GM04504 (cell line): ENCODE measurements around the gene BZW2.
"Not testable (repeated sequence)": the region's sequence is repeated elsewhere in the genome, so short reads cannot be mapped to it uniquely, and the experiment has no call there.

Source experiments
- DNase-seq: peaks from one replicate; pipeline ENCODE4 v3.0.0-alpha.2; 2012; ENCODE audit warnings: low read depth

The BZW2 gene

GRCh38 chr7:16670731-16671344 lies 24.9 kb downstream of the BZW2 start:
- DNase-seq = no peak

- DNase-seq = no peak
Observed at GRCh38 chr7:16671811-16672210, 25.8 kb downstream of the BZW2 start.

GRCh38 chr7:16675277-16675676 lies 29.3 kb downstream of the BZW2 start:
- no peak for DNase-seq

- no peak for DNase-seq
Observed at GRCh38 chr7:16677978-16678494, 32.1 kb downstream of the BZW2 start.

GRCh38 chr7:16678645-16679566 lies 32.9 kb downstream of the BZW2 start:
- DNase-seq = not testable (repeated sequence)

GRCh38 chr7:16684935-16685334 lies 39.0 kb downstream of the BZW2 start:
- DNase-seq = no peak

GRCh38 chr7:16685535-16685934 lies 39.6 kb downstream of the BZW2 start:
- no peak for DNase-seq

GRCh38 chr7:16688249-16688648 lies 42.3 kb downstream of the BZW2 start:
- DNase-seq = no peak

- DNase-seq = no peak
Observed at GRCh38 chr7:16691241-16691640, 45.3 kb downstream of the BZW2 start.

GRCh38 chr7:16693601-16694318 lies 47.8 kb downstream of the BZW2 start:
- DNase-seq = no peak

- no peak for DNase-seq
Observed at GRCh38 chr7:16694806-16695205, 48.8 kb downstream of the BZW2 start.

GRCh38 chr7:16695621-16696237 lies 49.7 kb downstream of the BZW2 start:
- peak; percentile 42 for DNase-seq

GRCh38 chr7:16697507-16698199 lies 51.7 kb downstream of the BZW2 start:
- DNase-seq = no peak

- no peak for DNase-seq
Observed at GRCh38 chr7:16698200-16698905, 52.4 kb downstream of the BZW2 start.

GRCh38 chr7:16702441-16702840 lies 56.5 kb downstream of the BZW2 start:
- no peak for DNase-seq

GRCh38 chr7:16708511-16708910 lies 62.5 kb downstream of the BZW2 start:
- DNase-seq = peak; percentile 44

GRCh38 chr7:16708980-16709379 lies 63.0 kb downstream of the BZW2 start:
- peak; percentile 99 for DNase-seq

GRCh38 chr7:16710651-16711050 lies 64.7 kb downstream of the BZW2 start:
- no peak for DNase-seq

GRCh38 chr7:16711730-16712129 lies 65.7 kb downstream of the BZW2 start:
- peak; percentile 32 for DNase-seq

- DNase-seq = no peak
Observed at GRCh38 chr7:16712916-16713315, 66.9 kb downstream of the BZW2 start.

- DNase-seq = no peak
Observed at GRCh38 chr7:16715928-16716327, 69.9 kb downstream of the BZW2 start.
